H1 (cell line): ENCODE measurements around the gene DMC1. TPM values are rescaled to one million over a fixed set of nuclear protein-coding genes. Genes with fewer than 3 reads are reported as not detected.

ENCODE experiments used
- BACH1 ChIP-seq: IDR thresholded peaks from 2 replicates; pipeline ENCODE4 v1.6.1; 2012; ENCODE audit warnings: low read length, improper control_type of control experiment
- BRCA1 ChIP-seq: IDR thresholded peaks from 2 replicates; pipeline ENCODE4 v1.6.1; 2012; ENCODE audit warnings: low read depth, low read length, improper control_type of control experiment
- CREB1 ChIP-seq: IDR thresholded peaks from 2 replicates; pipeline ENCODE4 v1.6.1; 2012; ENCODE audit warnings: inconsistent platforms
- EZH2 ChIP-seq: fragments of 200-600 bp; sonication (generic); IDR thresholded peaks from 2 replicates; pipeline ENCODE4 v1.7.1; 2012; ENCODE audit warnings: low read depth, mild to moderate bottlenecking, moderate library complexity, low read length, inconsistent platforms; ENCODE audit not compliant: severe bottlenecking
- FOSL1 ChIP-seq: IDR thresholded peaks from 2 replicates; pipeline ENCODE4 v1.6.1; 2011; ENCODE audit warnings: mild to moderate bottlenecking, low read depth, low read length, moderate library complexity; ENCODE audit not compliant: insufficient read depth
- KDM5A ChIP-seq: fragments of 200-600 bp; IDR thresholded peaks from 2 replicates; pipeline ENCODE4 v1.7.1; 2012; ENCODE audit warnings: mild to moderate bottlenecking, low read length, inconsistent platforms, mixed read lengths
- NANOG ChIP-seq: IDR thresholded peaks from 2 replicates; pipeline ENCODE4 v1.6.1; 2011; ENCODE audit warnings: low read length, low read depth, mild to moderate bottlenecking, inconsistent platforms; ENCODE audit not compliant: insufficient read depth, poor library complexity, severe bottlenecking
- POLR2AphosphoS5 ChIP-seq: IDR thresholded peaks from 2 replicates; pipeline ENCODE4 v1.6.1; 2011; ENCODE audit warnings: low read depth, low read length
- POU5F1 ChIP-seq: IDR thresholded peaks from 2 replicates; pipeline ENCODE4 v1.6.1; 2011; ENCODE audit warnings: low read depth, mild to moderate bottlenecking, low read length, moderate library complexity
- RFX5 ChIP-seq: IDR thresholded peaks from 2 replicates; pipeline ENCODE4 v1.6.1; 2011; ENCODE audit warnings: low read depth, low read length, improper control_type of control experiment, borderline replicate concordance
- RNF2 ChIP-seq: fragments of 200-900, 300-1000 bp; sonication (generic); IDR thresholded peaks from 2 replicates; pipeline ENCODE4 v1.7.1; 2016; ENCODE audit warnings: borderline replicate concordance, low read depth, mild to moderate bottlenecking, antibody characterized with exemption, low read length; ENCODE audit not compliant: poor library complexity, severe bottlenecking; ENCODE audit errors: missing control alignments
- SP4 ChIP-seq: IDR thresholded peaks from 2 replicates; pipeline ENCODE4 v1.6.1; 2012; ENCODE audit warnings: low read length, inconsistent platforms
- TAF7 ChIP-seq: optimal IDR thresholded peaks from 2 replicates; pipeline ENCODE3; 2011; ENCODE audit warnings: low read depth, mild to moderate bottlenecking, inconsistent platforms, low read length, moderate library complexity, borderline replicate concordance
- USF2 ChIP-seq: IDR thresholded peaks from 2 replicates; pipeline ENCODE4 v1.6.1; 2011; ENCODE audit warnings: low read length, improper control_type of control experiment
- YY1 ChIP-seq: IDR thresholded peaks from 2 replicates; pipeline ENCODE4 v1.6.1; 2011; ENCODE audit warnings: low read depth, mild to moderate bottlenecking, low read length
- polyA plus RNA-seq, 7 experiments: library from polyadenylated mRNA; depleted of rRNA in 3 of 7; stranded (reverse) in 5 of 7; unstranded in 2 of 7; fragments of >200 nt in 5 of 7; fragments of 200-250 nt in 2 of 7; gene quantifications; 1 replicate in 5 of 7; 2 replicates in 1 of 7; 4 replicates in 1 of 7; pipeline versions ENCODE4 v1.2.1 to v1.2.3, GENCODE V29; 2011 to 2013; ENCODE audit warnings: missing spikeins in 2 of 7, mixed read lengths in 2 of 7
- total RNA-seq: library from RNA; stranded (reverse); fragmentation: NEBNext Ultra II Directional; extraction: Animal tissue kit (Norgen Biotek cat#: 25700); gene quantifications from 2 replicates; pipeline ENCODE4 v1.2.1, GENCODE V29; 2021
- TF ChIP-seq, protein P1 (sequence below): IDR thresholded peaks from 2 replicates; pipeline ENCODE4 v1.6.1; 2012; ENCODE audit warnings: low read length, inconsistent platforms
- TF ChIP-seq, protein P2 (sequence below), 3 experiments: IDR thresholded peaks; 1 replicate in 2 of 3; 2 replicates in 1 of 3; pipeline versions ENCODE4 v1.5.1 to v1.6.1; 2011; ENCODE audit warnings: low read length in 3 of 3, mild to moderate bottlenecking in 3 of 3, inconsistent platforms in 2 of 3, low read depth in 1 of 3, moderate library complexity in 1 of 3; ENCODE audit not compliant: insufficient read depth in 1 of 3; ENCODE audit errors: control extremely low read depth in 1 of 3
- TF ChIP-seq, protein P3 (sequence below): IDR thresholded peaks from 2 replicates; pipeline ENCODE4 v1.6.1; 2012; ENCODE audit warnings: inconsistent platforms

DMC1 gene
- total and polyA plus RNA-seq, 2 of the 8 experiments (the other 6 are each of a cell fraction or from before 2014, with no cell fraction given) = 3.8 to 7.2 TPM

GRCh38 chr22:38569972-38570778 is at the start of gene DMC1 (continued):
- TF ChIP-seq FOSL1 (no peak), NANOG (no peak), USF2 (0 out of 2 replicates have a peak, but pooled peaks have one; percentile 23), BACH1 (no peak), POLR2AphosphoS5 (peak; percentile 36), TAF7 (peak; percentile 57), YY1 (no peak), CREB1 (peak; percentile 69), RFX5 (no peak), KDM5A (no peak), BRCA1 (no peak), EZH2 (no peak), RNF2 (no peak), POU5F1 (no peak), SP4 (no peak)
- TF ChIP-seq, protein P1, sequence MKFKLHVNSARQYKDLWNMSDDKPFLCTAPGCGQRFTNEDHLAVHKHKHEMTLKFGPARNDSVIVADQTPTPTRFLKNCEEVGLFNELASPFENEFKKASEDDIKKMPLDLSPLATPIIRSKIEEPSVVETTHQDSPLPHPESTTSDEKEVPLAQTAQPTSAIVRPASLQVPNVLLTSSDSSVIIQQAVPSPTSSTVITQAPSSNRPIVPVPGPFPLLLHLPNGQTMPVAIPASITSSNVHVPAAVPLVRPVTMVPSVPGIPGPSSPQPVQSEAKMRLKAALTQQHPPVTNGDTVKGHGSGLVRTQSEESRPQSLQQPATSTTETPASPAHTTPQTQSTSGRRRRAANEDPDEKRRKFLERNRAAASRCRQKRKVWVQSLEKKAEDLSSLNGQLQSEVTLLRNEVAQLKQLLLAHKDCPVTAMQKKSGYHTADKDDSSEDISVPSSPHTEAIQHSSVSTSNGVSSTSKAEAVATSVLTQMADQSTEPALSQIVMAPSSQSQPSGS = no peak
- TF ChIP-seq, protein P2, sequence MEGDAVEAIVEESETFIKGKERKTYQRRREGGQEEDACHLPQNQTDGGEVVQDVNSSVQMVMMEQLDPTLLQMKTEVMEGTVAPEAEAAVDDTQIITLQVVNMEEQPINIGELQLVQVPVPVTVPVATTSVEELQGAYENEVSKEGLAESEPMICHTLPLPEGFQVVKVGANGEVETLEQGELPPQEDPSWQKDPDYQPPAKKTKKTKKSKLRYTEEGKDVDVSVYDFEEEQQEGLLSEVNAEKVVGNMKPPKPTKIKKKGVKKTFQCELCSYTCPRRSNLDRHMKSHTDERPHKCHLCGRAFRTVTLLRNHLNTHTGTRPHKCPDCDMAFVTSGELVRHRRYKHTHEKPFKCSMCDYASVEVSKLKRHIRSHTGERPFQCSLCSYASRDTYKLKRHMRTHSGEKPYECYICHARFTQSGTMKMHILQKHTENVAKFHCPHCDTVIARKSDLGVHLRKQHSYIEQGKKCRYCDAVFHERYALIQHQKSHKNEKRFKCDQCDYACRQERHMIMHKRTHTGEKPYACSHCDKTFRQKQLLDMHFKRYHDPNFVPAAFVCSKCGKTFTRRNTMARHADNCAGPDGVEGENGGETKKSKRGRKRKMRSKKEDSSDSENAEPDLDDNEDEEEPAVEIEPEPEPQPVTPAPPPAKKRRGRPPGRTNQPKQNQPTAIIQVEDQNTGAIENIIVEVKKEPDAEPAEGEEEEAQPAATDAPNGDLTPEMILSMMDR (IDR thresholded peaks at IDR 0.05; ENCODE audit: control extremely low read depth in 1 of 3, insufficient read depth in 1 of 3, low read depth in 1 of 3, low read length in 3 of 3) = no peak
- TF ChIP-seq, protein P3, sequence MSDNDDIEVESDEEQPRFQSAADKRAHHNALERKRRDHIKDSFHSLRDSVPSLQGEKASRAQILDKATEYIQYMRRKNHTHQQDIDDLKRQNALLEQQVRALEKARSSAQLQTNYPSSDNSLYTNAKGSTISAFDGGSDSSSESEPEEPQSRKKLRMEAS = no peak; the same call in 1 of the 2 replicates
